H1 (cell line): ENCODE data around the gene PACSIN2. TPM values are rescaled to one million over a fixed set of nuclear protein-coding genes. Genes with fewer than 3 reads are reported as not detected.

Source experiments
- CTCF ChIA-PET: fragments of 300-600 bp; sonication (Branson Sonifier 250); formaldehyde crosslinking; loops from one replicate; lab custom pipeline; 2021; ENCODE audit not compliant: partially characterized antibody; lab: Charles Lee
- POLR2A ChIA-PET: fragments of 300-600 bp; sonication (Branson Sonifier 250); formaldehyde crosslinking; loops from one replicate; lab custom pipeline; 2021; ENCODE audit warnings: inconsistent platforms; ENCODE audit not compliant: partially characterized antibody; lab: Charles Lee
- DNase-seq, 2 experiments: peaks; one replicate each; pipeline versions ENCODE4 v3.0.0 to v3.0.0-alpha.2; 2010 to 2022; ENCODE audit warnings: low spot score in 2 of 2, low read depth in 1 of 2, mixed read lengths in 1 of 2
- FAIRE-seq: peaks from 2 replicates; lab custom pipeline; 2011; peaks lifted over from hg19 to GRCh38; lab: Jason Lieb, UNC
- H2AFZ ChIP-seq: 2 replicates; pipeline ENCODE4 v1.8.1; 2012; ENCODE audit warnings: low read length, inconsistent platforms
- H2AK5ac ChIP-seq: 2 replicates; pipeline ENCODE4 v1.6.1; 2013; ENCODE audit warnings: low read depth, low read length
- H2BK120ac ChIP-seq: replicated peaks from 2 replicates; pipeline ENCODE3; 2013; ENCODE audit warnings: low read depth, low read length, inconsistent platforms
- H2BK12ac ChIP-seq: 2 replicates; pipeline ENCODE4 v1.6.1; 2013; ENCODE audit warnings: low read depth, low read length
- H2BK15ac ChIP-seq: 2 replicates; pipeline ENCODE4 v1.6.1; 2013; ENCODE audit warnings: low read length
- H2BK20ac ChIP-seq: 2 replicates; pipeline ENCODE4 v1.6.1; 2013; ENCODE audit warnings: low read length
- H2BK5ac ChIP-seq: 2 replicates; pipeline ENCODE4 v1.6.1; 2013; ENCODE audit warnings: low read depth, low read length
- H3K14ac ChIP-seq: 2 replicates; pipeline ENCODE4 v1.6.1; 2013; ENCODE audit warnings: inconsistent platforms; ENCODE audit not compliant: insufficient read length
- H3K18ac ChIP-seq: 2 replicates; pipeline ENCODE4 v1.6.1; 2013; ENCODE audit warnings: low read length; ENCODE audit errors: extremely low read depth
- H3K23ac ChIP-seq: 2 replicates; pipeline ENCODE4 v1.6.1; 2013; ENCODE audit warnings: inconsistent platforms; ENCODE audit not compliant: insufficient read length
- H3K23me2 ChIP-seq: 2 replicates; pipeline ENCODE4 v1.6.1; 2013; ENCODE audit warnings: low read depth, low read length
- H3K27ac ChIP-seq: 2 replicates; pipeline ENCODE4 v1.6.1; 2011; ENCODE audit warnings: low read depth, low read length, inconsistent platforms
- H3K27me3 ChIP-seq, 4 experiments: replicated peaks in 1 of 4; 1 replicate in 1 of 4; 2 replicates in 3 of 4; pipeline versions ENCODE4 v1.6.1 to v1.8.1; 2011 to 2013; ENCODE audit warnings: low read length in 3 of 4, mild to moderate bottlenecking in 3 of 4, inconsistent platforms in 2 of 4, mixed read lengths in 2 of 4, moderate library complexity in 1 of 4; ENCODE audit not compliant: control insufficient read depth in 3 of 4, insufficient read depth in 3 of 4; ENCODE audit errors: extremely low read depth in 1 of 4
- H3K36me3 ChIP-seq, 4 experiments: 2 replicates each; pipeline versions ENCODE4 v1.6.1 to v1.8.1; 2011 to 2013; ENCODE audit warnings: mild to moderate bottlenecking in 4 of 4, low read length in 3 of 4, moderate library complexity in 2 of 4, control low read depth in 1 of 4, inconsistent platforms in 1 of 4; ENCODE audit not compliant: insufficient read depth in 4 of 4, control insufficient read depth in 2 of 4
- H3K4ac ChIP-seq: replicated peaks from 2 replicates; pipeline ENCODE3; 2013; ENCODE audit warnings: low read length, low read depth, mixed read lengths, inconsistent platforms; ENCODE audit not compliant: insufficient read length
- H3K4me1 ChIP-seq, 4 experiments: replicated peaks in 1 of 4; 1 replicate in 1 of 4; 2 replicates in 3 of 4; pipeline versions ENCODE4 v1.6.1 to v1.8.1; 2011 to 2013; ENCODE audit warnings: low read length in 3 of 4, inconsistent platforms in 2 of 4, mixed read lengths in 1 of 4; ENCODE audit not compliant: insufficient read depth in 4 of 4, control insufficient read depth in 3 of 4
- H3K4me2 ChIP-seq, 2 experiments: 2 replicates each; pipeline versions ENCODE4 v1.6.1 to v1.8.1; 2011 to 2013; ENCODE audit warnings: low read depth in 2 of 2, low read length in 2 of 2, control low read depth in 1 of 2, inconsistent platforms in 1 of 2, mild to moderate bottlenecking in 1 of 2; ENCODE audit not compliant: insufficient read depth in 1 of 2
- H3K4me3 ChIP-seq, 4 experiments: fragments of 200-600, 300-600 bp in 1 of 4; sonication (generic), shearing (Covaris generic), sonication (Bioruptor Twin) in 1 of 4; 2 replicates each; pipeline versions ENCODE4 v1.5.1 to v1.8.1; 2011 to 2016; ENCODE audit warnings: low read length in 4 of 4, low read depth in 3 of 4, control low read depth in 2 of 4, inconsistent platforms in 2 of 4, mild to moderate bottlenecking in 2 of 4, mixed read lengths in 1 of 4, moderate library complexity in 1 of 4; ENCODE audit not compliant: insufficient read depth in 2 of 4; ENCODE audit errors: extremely low read depth in 1 of 4
- H3K56ac ChIP-seq: replicated peaks from 2 replicates; pipeline ENCODE3; 2013; ENCODE audit warnings: low read depth, mild to moderate bottlenecking, mixed read lengths, low read length, inconsistent platforms; ENCODE audit not compliant: insufficient read length
- H3K79me1 ChIP-seq: 2 replicates; pipeline ENCODE4 v1.6.1; 2013; ENCODE audit warnings: low read depth, low read length, control low read depth
- H3K79me2 ChIP-seq, 2 experiments: 2 replicates each; pipeline versions ENCODE4 v1.6.1 to v1.8.1; 2012 to 2013; ENCODE audit warnings: low read length in 2 of 2, mild to moderate bottlenecking in 2 of 2, inconsistent platforms in 1 of 2; ENCODE audit not compliant: insufficient read depth in 2 of 2, control insufficient read depth in 1 of 2
- H3K9ac ChIP-seq, 4 experiments: replicated peaks in 1 of 4; 1 replicate in 1 of 4; 2 replicates in 3 of 4; pipeline versions ENCODE4 v1.6.1 to v1.8.1; 2011 to 2013; ENCODE audit warnings: low read depth in 3 of 4, low read length in 3 of 4, control low read depth in 2 of 4, mild to moderate bottlenecking in 2 of 4, moderate library complexity in 2 of 4, inconsistent platforms in 1 of 4; ENCODE audit errors: extremely low read depth in 1 of 4
- H3K9me3 ChIP-seq, 2 experiments: 2 replicates each; pipeline versions ENCODE4 v1.6.1 to v1.8.1; 2012 to 2013; ENCODE audit warnings: mild to moderate bottlenecking in 2 of 2, moderate library complexity in 2 of 2, control low read depth in 1 of 2, inconsistent platforms in 1 of 2, low read depth in 1 of 2, low read length in 1 of 2, mixed read lengths in 1 of 2; ENCODE audit not compliant: insufficient read depth in 2 of 2
- H4K20me1 ChIP-seq, 2 experiments: replicated peaks in 1 of 2; 2 replicates each; pipeline versions ENCODE3 to v1.8.1; 2011 to 2013; ENCODE audit warnings: inconsistent platforms in 2 of 2, low read length in 2 of 2, mild to moderate bottlenecking in 1 of 2; ENCODE audit not compliant: insufficient read depth in 2 of 2, control insufficient read depth in 1 of 2
- H4K5ac ChIP-seq: 2 replicates; pipeline ENCODE4 v1.6.1; 2013; ENCODE audit warnings: low read length, low read depth, mixed read lengths, inconsistent platforms; ENCODE audit not compliant: insufficient read length
- H4K8ac ChIP-seq: 2 replicates; pipeline ENCODE4 v1.8.0; 2013; ENCODE audit warnings: mild to moderate bottlenecking, moderate library complexity, low read length, inconsistent platforms; ENCODE audit not compliant: insufficient read depth; ENCODE audit errors: extremely low read depth
- H4K91ac ChIP-seq: replicated peaks from 2 replicates; pipeline ENCODE3; 2013; ENCODE audit warnings: low read length, mixed read lengths, inconsistent platforms; ENCODE audit not compliant: insufficient read length
- BCL11A ChIP-seq, 2 experiments: IDR thresholded peaks; one replicate each; pipeline ENCODE4 v1.6.1; 2011; ENCODE audit warnings: low read depth in 2 of 2, low read length in 2 of 2, mild to moderate bottlenecking in 2 of 2
- CBX5 ChIP-seq: fragments of 300-800, 300-1000 bp; sonication (generic); IDR thresholded peaks from 2 replicates; pipeline ENCODE4 v1.7.1; 2016; ENCODE audit warnings: antibody characterized with exemption, low read length, low read depth
- CEBPB ChIP-seq: IDR thresholded peaks from 2 replicates; pipeline ENCODE4 v1.6.1; 2012; ENCODE audit warnings: low read depth, low read length
- CHD1 ChIP-seq: IDR thresholded peaks from 2 replicates; pipeline ENCODE4 v1.6.1; 2012; ENCODE audit warnings: low read depth, low read length, improper control_type of control experiment
- EGR1 ChIP-seq: IDR thresholded peaks from 2 replicates; pipeline ENCODE4 v1.6.1; 2011; ENCODE audit warnings: low read depth, low read length, borderline replicate concordance
- HDAC6 ChIP-seq: IDR thresholded peaks from one replicate; pipeline ENCODE4 v1.7.1; 2012; ENCODE audit warnings: low read depth, mild to moderate bottlenecking, inconsistent platforms, low read length, moderate library complexity
- NRF1 ChIP-seq: IDR thresholded peaks from 2 replicates; pipeline ENCODE4 v1.6.1; 2011; ENCODE audit warnings: mild to moderate bottlenecking, low read depth, low read length, improper control_type of control experiment
- PHF8 ChIP-seq: fragments of 200-600 bp; sonication (generic); conservative IDR thresholded peaks from 2 replicates; pipeline ENCODE4 v1.7.1; 2012; ENCODE audit warnings: low read depth, mild to moderate bottlenecking, inconsistent platforms, low read length, moderate library complexity
- RBBP5 ChIP-seq: IDR thresholded peaks from 2 replicates; pipeline ENCODE4 v1.7.1; 2012; ENCODE audit warnings: low read depth, mild to moderate bottlenecking, inconsistent platforms, low read length, moderate library complexity, borderline replicate concordance
- RXRA ChIP-seq: IDR thresholded peaks from 2 replicates; pipeline ENCODE4 v1.6.1; 2011; ENCODE audit warnings: low read depth, mild to moderate bottlenecking, low read length, moderate library complexity; ENCODE audit not compliant: insufficient read depth
- SP2 ChIP-seq: IDR thresholded peaks from 2 replicates; pipeline ENCODE4 v1.6.1; 2012; ENCODE audit warnings: mild to moderate bottlenecking, low read length, inconsistent platforms
- TCF12 ChIP-seq: IDR thresholded peaks from 2 replicates; pipeline ENCODE4 v1.6.1; 2011; ENCODE audit warnings: low read depth, mild to moderate bottlenecking, low read length
- TEAD4 ChIP-seq: IDR thresholded peaks from 2 replicates; pipeline ENCODE4 v1.6.1; 2012; ENCODE audit warnings: low read depth, low read length, inconsistent platforms, mixed read lengths
- YY1 ChIP-seq: IDR thresholded peaks from 2 replicates; pipeline ENCODE4 v1.6.1; 2011; ENCODE audit warnings: low read depth, mild to moderate bottlenecking, low read length
- ZNF274 ChIP-seq: IDR thresholded peaks from 2 replicates; pipeline ENCODE4 v1.7.0; 2012; ENCODE audit warnings: low read length, borderline replicate concordance; ENCODE audit errors: extremely low read depth
- WGBS, 2 experiments: shearing (Covaris generic) in 1 of 2; methylation state at CpG; one replicate each; pipeline versions ENCODE4 v1.1.6 to v1.1.7; 2013 to 2015; ENCODE audit warnings: low lambda C conversion rate in 2 of 2, mixed read lengths in 2 of 2, inconsistent platforms in 1 of 2, low coverage in 1 of 2, missing lambda C conversion rate in 1 of 2; ENCODE audit not compliant: insufficient replicate concordance in 2 of 2, insufficient coverage in 1 of 2, insufficient read length in 1 of 2; ENCODE audit errors: extremely low coverage in 1 of 2, missing lambda C conversion rate in 1 of 2; 5-methylcytosine and 5-hydroxymethylcytosine counted together
- polyA plus RNA-seq, 7 experiments: library from polyadenylated mRNA; depleted of rRNA in 3 of 7; stranded (reverse) in 5 of 7; unstranded in 2 of 7; fragments of >200 nt in 5 of 7; fragments of 200-250 nt in 2 of 7; gene quantifications; 1 replicate in 5 of 7; 2 replicates in 1 of 7; 4 replicates in 1 of 7; pipeline versions ENCODE4 v1.2.1 to v1.2.3, GENCODE V29; 2011 to 2013; ENCODE audit warnings: missing spikeins in 2 of 7, mixed read lengths in 2 of 7
- total RNA-seq: library from RNA; stranded (reverse); fragmentation: NEBNext Ultra II Directional; extraction: Animal tissue kit (Norgen Biotek cat#: 25700); gene quantifications from 2 replicates; pipeline ENCODE4 v1.2.1, GENCODE V29; 2021

The PACSIN2 gene
- total and polyA plus RNA-seq, 2 of the 8 experiments (the other 6 are each of a cell fraction or from before 2014, with no cell fraction given) = 44.8 to 64.2 TPM

- H4K8ac ChIP-seq = no peak overlapping the region
- TF ChIP-seq CBX5 (no peak), TEAD4 (no peak), RXRA (no peak), EGR1 (no peak), ZNF274 (no peak), PHF8 (no peak), HDAC6 (no peak), RBBP5 (no peak), CEBPB (no peak), BCL11A (IDR thresholded peaks at IDR 0.05; ENCODE audit: low read depth in 2 of 2, low read length in 2 of 2) (no peak), YY1 (no peak), NRF1 (no peak), SP2 (no peak), TCF12 (no peak), CHD1 (no peak)
- no peak for FAIRE-seq
- H2BK15ac ChIP-seq = no peak overlapping the region
- no peak overlapping the region for H3K9ac ChIP-seq
- H3K9me3 ChIP-seq = no peaks in the 10 kb centered on the region
- no peaks in the 10 kb centered on the region for H3K27me3 ChIP-seq
- no peak overlapping the region for H3K56ac ChIP-seq
- peaks cover 0 to 2% (median 0%) of the 10 kb centered on the region in 4 experiments; a peak in 2 of 7 replicates for H3K4me1 ChIP-seq
- 87% methylated on average over 7 of the region's 7 CpGs; no CpG with 5 or more reads in 1 of the 2 experiments for WGBS, 2 experiments
- H3K4ac ChIP-seq = no peak overlapping the region
- H3K23me2 ChIP-seq = no peaks in the 10 kb centered on the region
- no peak overlapping the region for H2BK20ac ChIP-seq
- no peak overlapping the region for H2AFZ ChIP-seq
- DNase-seq = no peak
- H3K36me3 ChIP-seq = no peaks in the 10 kb centered on the region
- peaks cover 0 to 1% of the 10 kb centered on the region in 2 experiments for H4K20me1 ChIP-seq
- no peak overlapping the region for H2BK12ac ChIP-seq
- no peak overlapping the region for H2BK5ac ChIP-seq
- no peak overlapping the region for H3K18ac ChIP-seq
- ChIA-PET POLR2A (interaction anchor here (0.7 to 1.5 kb wide), 3 partner anchors 10 to 32 kb away, joined by 3 to 4 read pairs (median 3); no protein-coding TSS in a partner anchor), CTCF (interaction anchor here (0.7 to 2.3 kb wide), 5 partner anchors 13 to 180 kb away, joined by 4 to 12 read pairs (median 4); no protein-coding TSS in a partner anchor)
- H3K23ac ChIP-seq = no peak overlapping the region
- H3K4me2 ChIP-seq = no peak overlapping the region
- H2AK5ac ChIP-seq = no peak overlapping the region
- H4K91ac ChIP-seq = no peak overlapping the region
- H3K27ac ChIP-seq = no peak overlapping the region
- H2BK120ac ChIP-seq = no peak overlapping the region
- H3K4me3 ChIP-seq = no peak overlapping the region
- no peak overlapping the region for H3K14ac ChIP-seq
- H4K5ac ChIP-seq = no peak overlapping the region
- no peaks in the 10 kb centered on the region for H3K79me1 ChIP-seq
- H3K79me2 ChIP-seq = no peaks in the 10 kb centered on the region
Measured at GRCh38 chr22:43047605-43048004, 32.7 kb upstream of the PACSIN2 start.
